HG03565 (cell line): Measurements from ENCODE around the gene STK39.

Experiments used
- ATAC-seq: cut with Tn5 transposase; IDR thresholded peaks from one replicate; pipeline ENCODE4 v1.9.1; 2021; ENCODE audit warnings: mild to moderate bottlenecking, moderate library complexity; ENCODE audit not compliant: unreplicated experiment

Gene STK39

GRCh38 chr2:168058675-168059074 lies 188.7 kb downstream of the STK39 start:
- no peak for ATAC-seq

- ATAC-seq, result no peak
These were observed 191.1 kb downstream of the STK39 start for GRCh38 chr2:168056242-168056787.

DNA sequence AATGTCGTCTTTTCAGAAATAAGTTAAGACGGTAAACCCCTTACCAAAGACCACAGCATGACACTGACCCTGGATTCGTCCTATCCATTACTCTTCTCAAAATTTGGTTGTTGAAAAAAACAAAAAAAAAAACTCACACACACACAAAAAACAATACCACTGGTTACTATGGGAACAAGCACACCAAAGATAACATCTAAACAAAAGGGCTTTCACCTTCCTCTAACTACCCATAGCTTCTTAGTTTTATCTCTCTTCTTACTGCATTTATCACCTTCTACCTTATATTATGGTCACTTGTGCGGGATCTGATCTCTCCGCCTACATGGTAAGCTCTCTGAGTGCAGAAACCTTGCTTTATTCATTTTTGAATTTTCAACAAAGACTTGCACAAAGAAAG lies 192.7 kb downstream of the STK39 start:
- ATAC-seq, result no peak

- no peak for ATAC-seq
These were observed 193.7 kb downstream of the STK39 start for GRCh38 chr2:168053676-168054075.

GRCh38 chr2:168052773-168053172 lies 194.6 kb downstream of the STK39 start:
- ATAC-seq, result no peak

DNA sequence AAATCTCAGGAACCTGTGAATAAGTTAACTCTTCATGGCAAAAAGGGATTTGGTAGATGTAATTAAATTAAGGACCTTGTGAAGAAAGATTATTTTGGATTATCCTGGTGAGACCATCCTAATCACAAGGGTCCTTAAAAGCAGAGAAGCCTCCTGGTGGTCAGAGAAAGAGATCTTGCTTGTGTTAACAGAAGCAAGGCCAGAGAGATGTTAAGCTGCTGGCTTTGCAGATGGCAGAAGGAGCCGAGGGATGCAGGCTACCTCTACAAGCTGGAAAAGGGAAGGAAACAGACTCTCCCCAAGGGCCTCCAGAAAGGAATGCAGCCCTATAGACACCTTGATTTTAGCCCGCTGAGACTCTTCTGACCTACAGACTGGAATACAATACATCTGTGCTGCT lies 197.0 kb downstream of the STK39 start:
- no peak for ATAC-seq

GRCh38 chr2:168049609-168050008 lies 197.8 kb downstream of the STK39 start:
- no peak for ATAC-seq

- ATAC-seq, result no peak
These were observed 200.2 kb downstream of the STK39 start for GRCh38 chr2:168047091-168047690.

GRCh38 chr2:168044579-168044978 lies 202.8 kb downstream of the STK39 start:
- no peak for ATAC-seq

- ATAC-seq, result no peak
These were observed 203.2 kb downstream of the STK39 start for GRCh38 chr2:168044176-168044575.

- peak; percentile 93 for ATAC-seq
These were observed 205.1 kb downstream of the STK39 start for GRCh38 chr2:168042127-168042824.

DNA sequence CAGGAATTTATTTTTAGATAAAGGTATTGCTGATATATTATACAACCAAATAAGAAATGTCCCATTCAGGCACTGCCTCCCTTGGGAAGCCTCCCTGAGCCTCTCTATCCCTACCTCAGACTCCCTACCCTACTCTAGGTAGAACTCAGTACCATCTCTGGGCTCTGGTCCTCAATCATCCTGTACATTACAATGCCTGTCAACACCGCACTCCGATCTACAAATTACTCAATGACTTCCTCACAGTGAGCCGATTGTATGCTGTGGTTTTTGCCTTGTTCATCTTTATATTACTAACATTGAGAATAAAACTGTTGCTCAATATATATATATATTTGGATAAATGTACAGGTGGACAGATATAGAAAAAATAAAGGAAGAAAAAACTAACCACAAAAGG lies 207.5 kb downstream of the STK39 start:
- peak; percentile 23 for ATAC-seq

DNA sequence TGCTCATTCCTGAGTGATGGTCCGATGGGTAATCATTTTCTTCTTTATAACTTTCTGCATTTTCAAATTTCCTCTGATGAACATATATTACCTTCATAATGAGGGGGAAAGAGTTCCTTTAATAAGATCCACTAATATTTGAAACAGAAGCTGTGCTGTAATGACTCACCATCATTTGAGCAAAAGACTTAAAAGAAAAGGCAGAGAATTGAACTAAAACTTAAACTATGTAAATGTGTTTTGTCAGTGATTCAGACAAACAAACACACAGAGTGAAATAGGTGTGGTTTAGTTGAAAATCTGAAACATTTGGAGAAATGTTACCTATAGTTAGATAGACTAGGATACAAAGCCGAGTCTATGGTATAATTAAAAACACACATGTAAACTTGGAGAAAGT lies 209.6 kb downstream of the STK39 start:
- ATAC-seq, result no peak

DNA sequence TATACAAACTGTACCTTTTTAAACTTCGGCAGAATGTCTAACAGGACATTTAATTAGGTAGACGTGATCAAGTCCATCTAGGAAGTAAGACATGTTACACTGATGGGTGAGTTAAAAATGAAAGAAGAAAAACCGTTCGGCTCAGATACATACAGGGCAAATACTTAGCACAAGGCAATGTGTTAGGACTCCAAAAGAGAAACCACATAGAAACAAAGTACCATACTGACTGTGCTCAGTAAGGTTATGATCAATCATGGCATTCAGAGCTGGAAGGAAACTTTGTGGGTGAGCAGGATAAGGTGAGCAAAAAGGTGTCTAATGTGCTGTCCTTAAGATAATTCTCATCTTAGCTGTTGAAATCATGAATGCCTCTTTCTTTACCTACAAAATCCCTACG lies 211.9 kb downstream of the STK39 start:
- ATAC-seq, result peak; percentile 71

GRCh38 chr2:168034616-168035015 lies 212.8 kb downstream of the STK39 start:
- no peak for ATAC-seq

- ATAC-seq, result no peak
These were observed 213.4 kb downstream of the STK39 start for GRCh38 chr2:168033966-168034365.

GRCh38 chr2:168032091-168032490 lies 215.3 kb downstream of the STK39 start:
- ATAC-seq, result no peak

DNA sequence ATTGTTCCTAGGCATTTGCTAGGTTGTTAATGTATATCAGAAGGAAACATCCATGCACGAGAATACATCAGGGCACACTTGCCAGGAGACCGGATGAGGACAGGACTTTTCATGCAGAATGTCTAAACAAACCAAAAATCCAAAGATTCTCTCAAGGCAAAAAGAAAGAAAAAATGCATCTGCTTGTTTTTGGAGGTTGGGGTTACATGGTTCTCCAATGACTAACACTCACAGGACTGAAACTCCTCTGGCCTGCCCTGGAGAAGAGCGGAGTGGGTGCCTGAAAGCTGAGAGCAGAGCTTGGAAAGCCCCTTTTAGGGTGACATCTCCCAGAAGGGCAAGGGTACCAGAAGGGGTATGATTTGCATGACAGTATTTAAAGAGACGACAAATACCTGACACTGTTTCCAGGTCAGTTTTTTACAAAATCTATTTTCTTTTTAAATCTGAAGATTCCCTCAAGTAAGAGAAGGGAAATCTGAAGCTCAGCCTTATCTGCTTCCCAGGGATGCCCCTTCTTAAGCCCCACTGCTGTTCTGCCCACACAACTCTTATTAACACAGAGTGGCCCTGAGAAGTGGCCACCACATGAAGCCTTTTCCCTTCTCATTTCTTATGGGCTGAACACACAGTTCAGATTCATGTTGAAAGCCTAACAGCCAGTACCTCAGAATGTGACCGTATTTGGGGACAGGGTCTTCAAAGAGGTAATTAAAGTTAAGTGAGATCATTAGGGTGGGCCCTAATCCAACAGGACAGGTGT lies 216.4 kb downstream of the STK39 start:
- ATAC-seq, result peak; percentile 74

GRCh38 chr2:168029071-168029470 lies 218.3 kb downstream of the STK39 start:
- no peak for ATAC-seq

DNA sequence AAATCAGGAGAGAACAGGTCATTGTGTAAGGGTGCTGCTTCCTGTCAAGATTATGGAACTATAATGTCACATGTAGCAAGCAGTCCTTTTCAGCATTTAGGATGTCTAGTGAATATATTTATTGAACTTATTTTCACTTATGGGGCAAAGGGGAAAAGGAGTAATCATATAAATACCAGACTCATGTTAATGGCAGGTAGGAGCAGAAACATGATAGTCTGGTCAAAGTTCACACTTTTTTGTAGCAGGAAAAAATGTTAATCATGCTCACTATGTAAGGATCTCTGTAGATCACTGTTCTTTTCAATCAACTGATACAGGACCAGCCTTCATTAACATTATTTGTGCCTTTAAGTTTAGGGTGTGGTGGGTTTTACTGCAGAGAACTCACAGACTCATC lies 219.0 kb downstream of the STK39 start:
- ATAC-seq, result no peak

GRCh38 chr2:168025487-168026202 lies 221.8 kb downstream of the STK39 start:
- ATAC-seq, result no peak
